Kidney (tissue), 14 donors: ENCODE results near the gene PMFBP1. TPM values are rescaled to one million over a fixed set of nuclear protein-coding genes. Genes with fewer than 3 reads are reported as not detected.

Experiments
- DNase-seq, 5 donors: peaks; one replicate each; pipeline ENCODE4 v3.0.0-alpha.2; 2013 to 2020
- FAIRE-seq: peaks from 2 replicates; lab custom pipeline; 2012; peaks lifted over from hg19 to GRCh38; lab: Jason Lieb, UNC
- H3K27ac ChIP-seq, 2 donors: one replicate each; pipeline ENCODE4 v1.7.0; 2013; ENCODE audit warnings: low read depth in 2 of 2, low read length in 2 of 2, inconsistent platforms in 1 of 2
- H3K27me3 ChIP-seq: one replicate; pipeline ENCODE4 v1.7.1; 2013; ENCODE audit warnings: low read length, inconsistent platforms; ENCODE audit not compliant: control insufficient read depth, insufficient read depth
- H3K36me3 ChIP-seq, 3 donors: one replicate each; pipeline versions ENCODE4 v1.7.0 to v1.7.1; 2013; ENCODE audit warnings: low read length in 3 of 3, control low read depth in 1 of 3, inconsistent platforms in 1 of 3; ENCODE audit not compliant: insufficient read depth in 3 of 3, control insufficient read depth in 2 of 3
- H3K4me1 ChIP-seq, 3 donors: one replicate each; pipeline versions ENCODE4 v1.7.0 to v1.7.1; 2013; ENCODE audit warnings: low read length in 3 of 3, inconsistent platforms in 1 of 3, low read depth in 1 of 3; ENCODE audit not compliant: control insufficient read depth in 2 of 3, insufficient read depth in 2 of 3
- H3K4me3 ChIP-seq, 3 donors: one replicate each; pipeline versions ENCODE4 v1.7.0 to v1.8.1; 2013; ENCODE audit warnings: low read length in 3 of 3, control low read depth in 1 of 3, inconsistent platforms in 1 of 3
- H3K9ac ChIP-seq, 3 donors: one replicate each; pipeline versions ENCODE4 v1.7.0 to v1.7.1; 2013; ENCODE audit warnings: low read length in 3 of 3, control low read depth in 1 of 3, inconsistent platforms in 1 of 3
- H3K9me3 ChIP-seq, 3 donors: one replicate each; pipeline versions ENCODE4 v1.7.0 to v1.7.1; 2013; ENCODE audit warnings: low read length in 3 of 3, control low read depth in 1 of 3, inconsistent platforms in 1 of 3; ENCODE audit not compliant: control insufficient read depth in 2 of 3, insufficient read depth in 1 of 3
- CTCF ChIP-seq: IDR thresholded peaks from 3 replicates; pipeline ENCODE4 v1.5.1; 2012; ENCODE audit warnings: mild to moderate bottlenecking, moderate library complexity, borderline replicate concordance; ENCODE audit not compliant: insufficient read depth; ENCODE audit errors: extremely low read depth
- intact Hi-C: fragments of 100-400 bp; cut with DNase I; formaldehyde crosslinking; loops from one replicate; pipeline ENCODE4 v1.11.1; 2022
- polyA plus RNA-seq: library from polyadenylated mRNA; stranded (reverse); fragments of 350-450 nt; fragmentation: Illumina TruSeq; extraction: RNeasy Lipid Tissue Mini Kit (QIAGEN cat#74804); gene quantifications from one replicate; pipeline ENCODE4 v1.2.3, GENCODE V29; 2014; ENCODE audit warnings: low read depth, low replicate concordance; ENCODE audit not compliant: insufficient read depth
- total RNA-seq: library from RNA; stranded (reverse); fragmentation: NEBNext Ultra II Directional; extraction: Animal tissue kit (Norgen Biotek cat#: 25700); gene quantifications from one replicate; pipeline ENCODE4 v1.2.1, GENCODE V29; 2021
- donor health status: control.
- donor health status: control.
- donor health status: control.
- donor health status: control.
- donor health status: control.
- donor health status: DM: yes; HTN: yes; CAD: no.
- donor health status: Normal renal cell carcinoma (clear cell type).

PMFBP1 gene
- total and polyA plus RNA-seq, 2 donors from 2014 or later, result 0.13 to 0.69 TPM

DNA sequence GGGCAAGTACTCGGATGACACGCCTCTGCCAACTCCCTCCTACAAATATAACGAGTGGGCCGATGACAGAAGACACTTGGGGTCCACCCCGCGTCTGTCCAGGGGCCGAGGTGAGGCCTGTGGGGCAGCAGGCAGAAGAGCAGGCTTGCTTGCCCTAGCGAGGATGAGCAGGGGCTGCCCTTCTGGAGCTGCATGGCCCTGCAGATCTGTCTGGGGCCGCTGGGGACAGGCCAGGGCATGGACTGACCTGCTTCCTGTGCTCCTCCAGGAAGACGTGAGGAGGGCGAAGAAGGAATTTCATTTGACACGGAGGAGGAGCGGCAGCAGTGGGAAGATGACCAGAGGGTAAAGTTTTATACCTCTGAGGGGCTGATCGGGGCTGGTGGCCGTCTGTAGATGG lies 73.0 kb downstream of the PMFBP1 start:
- Histone ChIP-seq H3K4me3 (no peak overlapping the region), H3K27ac (no peak overlapping the region), H3K36me3 (peaks cover 27 to 73% (median 56%) of the 10 kb centered on the region in 3 donors), H3K9me3 (no peaks in the 10 kb centered on the region), H3K27me3 (no peaks in the 10 kb centered on the region), H3K4me1 (peaks cover 2 to 13% (median 8%) of the 10 kb centered on the region in 3 donors), H3K9ac (no peak overlapping the region)
- no peak for FAIRE-seq
- intact Hi-C loops, result no loop called here
- TF ChIP-seq CTCF, result no peak
- no peak for DNase-seq

DNA sequence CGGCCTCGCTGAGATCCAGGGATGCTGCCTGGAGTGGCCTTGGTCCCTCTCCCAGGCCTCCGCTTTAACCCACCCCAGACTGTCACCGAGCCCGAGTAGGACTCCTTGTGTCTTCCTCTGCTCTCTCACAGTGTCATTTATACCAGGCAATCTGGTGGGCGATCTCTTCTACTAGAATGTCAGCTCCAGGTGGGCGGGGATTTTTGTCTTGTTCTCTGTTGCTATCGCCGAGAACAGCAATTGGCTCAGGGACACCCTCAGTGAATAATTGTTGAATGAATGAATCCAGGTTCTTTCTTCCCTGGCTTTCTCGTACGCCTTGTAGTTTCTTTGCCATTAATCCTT lies 77.7 kb downstream of the PMFBP1 start:
- H3K27me3 ChIP-seq, result no peaks in the 10 kb centered on the region
- DNase-seq (no peak), FAIRE-seq (no peak)
- no peak for TF ChIP-seq CTCF
- peak overlapping the region; percentile 64 to 95 (median 88) for H3K9ac ChIP-seq
- H3K36me3 ChIP-seq, result peaks cover 4 to 35% (median 20%) of the 10 kb centered on the region in 3 donors
- intact Hi-C loops, result no loop called here
- H3K9me3 ChIP-seq, result no peaks in the 10 kb centered on the region
- peaks cover 2 to 20% (median 8%) of the 10 kb centered on the region in 3 donors for H3K4me1 ChIP-seq
- H3K4me3 ChIP-seq, result peak overlapping the region; percentile 76 to 89 (median 85)
- peak overlapping the region; percentile 57 to 81 for H3K27ac ChIP-seq

DNA sequence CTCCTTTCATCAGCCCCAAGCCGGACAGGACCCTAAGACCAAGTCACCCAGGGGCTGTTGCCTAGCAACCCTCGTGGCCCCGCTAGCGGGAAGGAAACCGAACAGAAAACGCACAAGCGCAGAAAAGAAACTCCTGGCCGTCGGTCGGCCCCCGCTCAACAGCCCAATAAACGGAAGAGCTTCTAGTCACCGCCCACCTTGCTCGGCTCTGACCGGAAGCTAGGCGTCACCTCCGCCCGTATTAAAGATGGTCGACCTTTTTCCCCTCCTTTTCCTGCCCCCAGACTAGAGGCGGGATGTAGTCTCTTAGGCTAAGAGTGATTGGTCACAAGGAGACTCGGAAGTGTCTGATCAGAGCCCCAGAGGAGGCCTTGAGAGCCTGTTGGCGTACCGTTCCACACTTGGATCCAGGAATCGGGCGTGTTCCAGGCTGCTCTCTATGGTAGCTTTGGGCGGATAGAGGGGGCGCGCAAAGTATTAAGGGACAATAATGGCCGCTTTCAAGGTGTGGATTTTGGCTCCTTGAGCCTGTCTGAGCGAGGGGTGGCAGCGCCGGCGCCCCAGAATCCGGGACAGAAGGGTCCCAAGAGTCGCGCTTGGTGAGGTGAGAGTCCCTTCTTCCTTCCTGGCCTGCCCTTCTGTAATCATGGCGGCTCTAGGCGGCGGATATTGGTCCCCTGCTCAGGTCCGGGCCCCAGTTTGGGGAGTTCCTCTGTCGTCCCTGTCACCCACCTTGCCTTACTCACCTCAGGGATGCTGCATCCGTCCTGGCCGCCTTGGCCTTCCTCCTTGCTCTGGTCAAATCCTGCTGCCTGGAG lies 78.3 kb downstream of the PMFBP1 start, which contains the start of the genes DHX38 and TXNL4B:
Gene DHX38, plus strand, starts transcription at position 400 of the 818 bp plus-strand sequence. CDS start 2,311 bp downstream, outside the sequence.
Gene TXNL4B, minus strand, starts transcription at position 173 of the 818 bp plus-strand sequence. CDS start 2,871 bp downstream, outside the sequence.
- TF ChIP-seq CTCF, result no peak
- H3K9me3 ChIP-seq, result no peaks in the 10 kb centered on the region
- peak within 1 kb of the TSS; percentile 81 to 89 (median 85) for H3K4me3 ChIP-seq
- H3K4me1 ChIP-seq, result peaks cover 2 to 20% (median 8%) of the 10 kb centered on the region in 3 donors
- DNase-seq (peak; percentile 97 to 100 (median 98)), FAIRE-seq (peak; percentile 99)
- peaks cover 4 to 35% (median 19%) of the 10 kb centered on the region in 3 donors for H3K36me3 ChIP-seq
- intact Hi-C loops, result no loop called here
- H3K27me3 ChIP-seq, result no peaks in the 10 kb centered on the region
- H3K27ac ChIP-seq, result peak within 1 kb of the TSS; percentile 81 to 86
- peak within 1 kb of the TSS; percentile 64 to 95 (median 88) for H3K9ac ChIP-seq
